Gastrocnemius medialis (tissue), 4 donors: ENCODE results near the gene PGAP1.

Experiments
- CTCF ChIP-seq, 5 experiments: fragments of 450-650 bp in 3 of 5; fragments of 200-600 bp in 2 of 5; sonication (generic) in 2 of 5; IDR thresholded peaks in 4 of 5; conservative IDR thresholded peaks in 1 of 5; 1 replicate in 4 of 5; 2 replicates in 1 of 5; pipeline ENCODE4 v1.5.1; 2016 to 2019; ENCODE audit warnings: antibody characterized with exemption in 5 of 5, mild to moderate bottlenecking in 3 of 5, moderate library complexity in 3 of 5
- POLR2A ChIP-seq, 2 donors: fragments of 450-650 bp; IDR thresholded peaks; one replicate each; pipeline ENCODE4 v1.6.1; 2017; ENCODE audit warnings: antibody characterized with exemption in 2 of 2, mild to moderate bottlenecking in 2 of 2, moderate library complexity in 2 of 2

GRCh38 chr2:196927376-196928225 is 1.1 kb upstream of the PGAP1 start:
- TF ChIP-seq CTCF (IDR thresholded peaks at IDR 0.05 in 4 of 5, conservative IDR thresholded peaks at IDR 0.05 in 1 of 5): no peak
- TF ChIP-seq POLR2A (IDR thresholded peaks at IDR 0.05): no peak
